Endodermal cell (in vitro differentiated cells): Measurements from ENCODE around the gene RBM4. TPM values are rescaled to one million over a fixed set of nuclear protein-coding genes. Genes with fewer than 3 reads are reported as not detected.

Experiments used
- DNase-seq: peaks from one replicate; pipeline ENCODE4 v3.0.0-alpha.2; 2017
- H3K27ac ChIP-seq: 2 replicates; pipeline ENCODE4 v1.5.1; 2013; ENCODE audit warnings: mild to moderate bottlenecking, low read depth, low read length, moderate library complexity
- H3K27me3 ChIP-seq: 2 replicates; pipeline ENCODE4 v1.6.1; 2013; ENCODE audit warnings: mild to moderate bottlenecking, low read length, moderate library complexity; ENCODE audit not compliant: insufficient read depth, control insufficient read depth, poor library complexity, severe bottlenecking
- H3K36me3 ChIP-seq: 2 replicates; pipeline ENCODE4 v1.7.0; 2013; ENCODE audit warnings: mild to moderate bottlenecking, low read length, moderate library complexity; ENCODE audit not compliant: control insufficient read depth, insufficient read depth
- H3K4me1 ChIP-seq: one replicate; pipeline ENCODE4 v1.7.0; 2013; ENCODE audit warnings: low read length; ENCODE audit not compliant: control insufficient read depth, insufficient read depth
- H3K4me3 ChIP-seq: 2 replicates; pipeline ENCODE4 v1.5.1; 2013; ENCODE audit warnings: mild to moderate bottlenecking, low read length, moderate library complexity
- H3K9ac ChIP-seq: 2 replicates; pipeline ENCODE4 v1.6.1; 2013; ENCODE audit warnings: mild to moderate bottlenecking, low read length, moderate library complexity; ENCODE audit not compliant: poor library complexity, severe bottlenecking; ENCODE audit errors: extremely low read depth
- H3K9me3 ChIP-seq: 2 replicates; pipeline ENCODE4 v1.6.1; 2013; ENCODE audit warnings: mild to moderate bottlenecking, low read length, moderate library complexity; ENCODE audit not compliant: control insufficient read depth
- H3K27ac Mint-ChIP-seq: 2 replicates; pipeline ENCODE4 v1.8.0; 2020; ENCODE audit warnings: mixed read lengths
- H3K27me3 Mint-ChIP-seq: 2 replicates; pipeline ENCODE4 v1.8.0; 2021; ENCODE audit warnings: mild to moderate bottlenecking, mixed read lengths; ENCODE audit not compliant: insufficient read depth
- H3K36me3 Mint-ChIP-seq: 2 replicates; pipeline ENCODE4 v1.8.0; 2020; ENCODE audit warnings: low read depth, mixed read lengths
- H3K4me1 Mint-ChIP-seq: 2 replicates; pipeline ENCODE4 v1.8.0; 2020; ENCODE audit warnings: mixed read lengths
- H3K4me3 Mint-ChIP-seq: 2 replicates; pipeline ENCODE4 v1.8.0; 2020; ENCODE audit warnings: mild to moderate bottlenecking, moderate library complexity, mixed read lengths
- H3K9me3 Mint-ChIP-seq: 2 replicates; pipeline ENCODE4 v1.8.0; 2020; ENCODE audit warnings: mild to moderate bottlenecking, mixed read lengths
- WGBS, 2 experiments: methylation state at CpG; one replicate each; pipeline versions ENCODE4 v1.1.5 to v1.1.7; 2013; ENCODE audit warnings: missing lambda C conversion rate in 2 of 2, mixed read lengths in 1 of 2; ENCODE audit not compliant: insufficient coverage in 1 of 2, insufficient read length in 1 of 2; 5-methylcytosine and 5-hydroxymethylcytosine counted together
- total RNA-seq, 2 donors: library from RNA; stranded (reverse); fragmentation: NEBNext Ultra II Directional in 1 of 2; extraction: Animal tissue kit (Norgen Biotek cat#: 25700) in 1 of 2; gene quantifications; 2 replicates in 1 of 2; 3 replicates in 1 of 2; pipeline ENCODE4 v1.2.1, GENCODE V29; 2021
- TF ChIP-seq, protein P1 (sequence below): fragments of 200-600 bp; sonication (generic); conservative IDR thresholded peaks from 2 replicates; pipeline ENCODE4 v1.5.0; 2021; ENCODE audit warnings: antibody characterized with exemption, mild to moderate bottlenecking

Gene RBM4
- total RNA-seq, 2 donors from 2014 or later: 151 to 191 TPM

DNA sequence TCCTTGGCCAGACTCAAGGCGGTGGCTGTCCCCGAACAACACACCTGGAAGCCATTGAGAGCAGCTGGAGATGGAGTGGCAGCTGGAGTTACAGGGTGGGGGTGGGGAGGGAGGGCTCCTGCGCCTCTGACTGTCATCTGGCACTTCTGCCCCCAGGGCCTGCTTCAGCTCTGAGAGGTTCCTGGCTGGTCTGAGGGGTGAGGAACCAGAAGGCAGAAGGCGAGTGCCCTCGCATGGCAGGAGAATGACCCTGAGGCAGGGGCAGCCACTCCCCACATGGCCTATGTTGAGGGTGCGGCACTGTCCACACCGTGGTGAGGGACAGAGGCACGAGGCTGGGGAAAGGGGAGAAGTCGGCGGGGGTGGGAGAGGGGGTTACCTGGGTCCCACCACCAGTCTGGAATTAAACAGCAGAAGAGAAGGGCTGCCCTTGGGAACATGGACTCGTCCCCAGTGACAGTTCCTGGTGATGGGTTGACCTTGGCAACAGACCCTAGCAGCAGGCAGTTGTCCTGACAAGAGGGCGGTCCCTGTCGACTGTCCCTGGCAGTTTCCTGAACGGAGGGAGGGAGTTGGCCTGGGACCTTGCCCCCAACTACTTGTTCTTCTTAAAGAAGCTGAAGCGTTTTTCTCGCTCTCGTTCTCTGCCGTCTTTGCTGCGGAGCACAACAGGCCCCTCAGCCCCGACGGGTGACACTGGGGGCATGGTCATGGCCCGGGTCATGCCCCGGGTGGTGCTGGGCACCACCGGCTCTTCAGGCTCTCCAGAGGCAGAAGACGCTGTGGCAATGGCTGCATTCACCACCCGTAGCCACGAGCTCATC lies 47.0 kb downstream of the RBM4 start:
- Mint-ChIP-seq H3K4me1 (no peaks in the 10 kb centered on the region), H3K27ac (no peak overlapping the region), H3K9me3 (no peaks in the 10 kb centered on the region), H3K4me3 (no peak overlapping the region), H3K36me3 (peaks cover 11% of the 10 kb centered on the region), H3K27me3 (no peaks in the 10 kb centered on the region)
- 92% methylated on average over 20 to 27 of the region's 27 CpGs for WGBS, 2 experiments
- DNase-seq: no peak
- TF ChIP-seq, protein P1, sequence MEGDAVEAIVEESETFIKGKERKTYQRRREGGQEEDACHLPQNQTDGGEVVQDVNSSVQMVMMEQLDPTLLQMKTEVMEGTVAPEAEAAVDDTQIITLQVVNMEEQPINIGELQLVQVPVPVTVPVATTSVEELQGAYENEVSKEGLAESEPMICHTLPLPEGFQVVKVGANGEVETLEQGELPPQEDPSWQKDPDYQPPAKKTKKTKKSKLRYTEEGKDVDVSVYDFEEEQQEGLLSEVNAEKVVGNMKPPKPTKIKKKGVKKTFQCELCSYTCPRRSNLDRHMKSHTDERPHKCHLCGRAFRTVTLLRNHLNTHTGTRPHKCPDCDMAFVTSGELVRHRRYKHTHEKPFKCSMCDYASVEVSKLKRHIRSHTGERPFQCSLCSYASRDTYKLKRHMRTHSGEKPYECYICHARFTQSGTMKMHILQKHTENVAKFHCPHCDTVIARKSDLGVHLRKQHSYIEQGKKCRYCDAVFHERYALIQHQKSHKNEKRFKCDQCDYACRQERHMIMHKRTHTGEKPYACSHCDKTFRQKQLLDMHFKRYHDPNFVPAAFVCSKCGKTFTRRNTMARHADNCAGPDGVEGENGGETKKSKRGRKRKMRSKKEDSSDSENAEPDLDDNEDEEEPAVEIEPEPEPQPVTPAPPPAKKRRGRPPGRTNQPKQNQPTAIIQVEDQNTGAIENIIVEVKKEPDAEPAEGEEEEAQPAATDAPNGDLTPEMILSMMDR: no peak
- no peaks in the 10 kb centered on the region for H3K9me3 ChIP-seq
- H3K27ac ChIP-seq: no peak overlapping the region
- no peaks in the 10 kb centered on the region for H3K4me1 ChIP-seq
- peaks cover 16% of the 10 kb centered on the region for H3K36me3 ChIP-seq
- H3K4me3 ChIP-seq: no peak overlapping the region
- H3K27me3 ChIP-seq: no peaks in the 10 kb centered on the region
- no peak overlapping the region for H3K9ac ChIP-seq

DNA sequence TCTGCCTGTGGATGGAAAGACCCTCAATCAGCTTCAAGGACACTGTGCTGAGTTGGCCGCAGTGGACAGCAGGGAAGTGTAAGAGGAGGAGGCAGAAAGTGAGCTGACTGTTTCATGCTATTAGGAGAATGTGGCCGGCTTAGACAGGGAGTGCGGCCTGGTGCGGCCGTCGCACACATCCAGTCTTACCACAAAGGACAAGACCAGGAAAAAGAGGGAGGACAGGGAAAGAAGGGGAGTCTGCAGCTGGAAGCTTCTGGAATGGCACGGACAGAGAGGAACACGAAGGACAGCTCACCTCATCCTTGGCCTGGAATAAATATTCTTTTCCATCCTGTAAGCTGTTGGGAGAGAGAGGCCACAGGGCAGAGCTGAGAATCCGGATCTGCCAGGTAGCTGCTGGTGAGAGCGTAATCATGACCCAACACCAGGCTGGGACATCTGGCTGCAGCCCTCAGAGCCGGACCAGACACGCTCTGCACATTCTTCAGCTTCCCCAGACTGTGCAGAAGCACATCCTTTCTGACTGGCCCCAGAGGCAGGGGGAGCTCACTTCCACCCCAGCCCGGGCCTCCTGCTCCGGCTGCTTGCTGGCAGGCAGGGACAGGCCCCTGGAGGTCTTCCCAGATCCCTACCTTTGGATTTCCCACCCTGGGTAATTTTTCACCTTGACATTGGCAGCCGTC lies 47.7 kb downstream of the RBM4 start:
- Histone ChIP-seq H3K4me3 (no peak overlapping the region), H3K9ac (no peak overlapping the region), H3K9me3 (no peaks in the 10 kb centered on the region), H3K27ac (no peak overlapping the region), H3K36me3 (peaks cover 16% of the 10 kb centered on the region), H3K4me1 (no peaks in the 10 kb centered on the region), H3K27me3 (no peaks in the 10 kb centered on the region)
- TF ChIP-seq, protein P1: no peak
- Mint-ChIP-seq H3K9me3 (no peaks in the 10 kb centered on the region), H3K4me3 (no peak overlapping the region), H3K4me1 (no peaks in the 10 kb centered on the region), H3K27me3 (no peaks in the 10 kb centered on the region), H3K27ac (no peak overlapping the region), H3K36me3 (peaks cover 11% of the 10 kb centered on the region)
- 95 to 96% methylated on average over 10 to 15 of the region's 15 CpGs for WGBS, 2 experiments
- no peak for DNase-seq

DNA sequence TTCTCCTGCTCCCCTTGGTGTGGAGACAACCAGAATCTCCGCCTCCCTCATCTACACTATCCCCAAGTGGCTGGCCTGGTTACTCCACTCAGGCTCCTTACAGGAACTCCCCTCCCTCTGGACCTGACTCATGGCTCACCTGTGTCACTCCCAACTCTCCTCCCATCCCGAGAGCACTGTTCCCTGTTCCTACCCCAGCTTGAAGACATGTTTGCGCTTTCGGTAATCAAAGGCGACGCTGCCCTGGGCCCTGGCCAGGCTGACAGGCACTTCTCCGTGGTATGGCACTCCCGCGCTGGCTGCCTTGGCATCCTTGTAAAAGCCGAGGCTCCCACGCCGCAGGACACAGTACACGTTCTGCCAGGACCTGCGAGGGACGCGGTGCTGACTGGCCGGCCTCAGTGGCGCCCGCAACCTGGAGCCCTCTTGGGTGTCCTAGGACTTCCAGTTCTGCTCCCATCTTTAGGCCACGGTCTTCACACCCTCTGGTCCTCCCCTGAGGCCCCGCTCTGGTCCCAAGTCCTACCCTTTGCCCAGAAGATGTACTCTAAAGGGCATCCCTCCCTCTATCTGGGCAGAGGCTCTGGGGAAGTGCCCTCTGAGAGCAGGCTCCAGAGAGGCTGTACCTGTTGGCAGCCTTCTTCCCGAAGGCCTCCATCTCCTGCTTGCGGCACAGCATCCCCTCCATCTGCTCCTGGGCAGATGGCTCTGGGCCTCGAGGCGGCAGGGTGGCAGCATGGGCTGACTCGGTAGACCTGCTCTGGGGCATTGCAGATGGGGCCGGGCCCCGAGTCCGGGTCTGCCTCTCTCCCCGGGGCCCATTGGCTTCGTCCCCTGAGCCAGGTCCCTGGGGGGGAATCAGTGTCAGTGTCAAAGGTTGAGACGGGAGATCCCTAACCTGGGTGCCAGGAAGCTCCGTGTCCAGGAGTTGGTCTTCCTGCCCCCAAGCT lies 48.6 kb downstream of the RBM4 start:
- Mint-ChIP-seq H3K4me3 (no peak overlapping the region), H3K27ac (no peak overlapping the region), H3K4me1 (no peaks in the 10 kb centered on the region), H3K27me3 (no peaks in the 10 kb centered on the region), H3K36me3 (peaks cover 11% of the 10 kb centered on the region), H3K9me3 (no peaks in the 10 kb centered on the region)
- Histone ChIP-seq H3K4me1 (no peaks in the 10 kb centered on the region), H3K27me3 (no peaks in the 10 kb centered on the region), H3K9ac (no peak overlapping the region), H3K27ac (no peak overlapping the region), H3K36me3 (peaks cover 22% of the 10 kb centered on the region), H3K9me3 (no peaks in the 10 kb centered on the region), H3K4me3 (no peak overlapping the region)
- 95% methylated on average over 26 to 33 of the region's 33 CpGs for WGBS, 2 experiments
- no peak for DNase-seq
- TF ChIP-seq, protein P1: no peak
